Activated naive CD8-positive, alpha-beta T cell treated with anti-CD3 and anti-CD28 coated beads for 36 hours (primary cell): ENCODE results near the gene CDC14C. TPM values are rescaled to one million over a fixed set of nuclear protein-coding genes. Genes with fewer than 3 reads are reported as not detected.
"Not testable (repeated sequence)": the region's sequence is repeated elsewhere in the genome, so short reads cannot be mapped to it uniquely, and the experiment has no call there.

Experiments
- DNase-seq: peaks from one replicate; pipeline ENCODE4 v3.0.0; 2021
- H3K27ac Mint-ChIP-seq: one replicate; pipeline ENCODE4 v1.8.0; 2022; ENCODE audit warnings: mild to moderate bottlenecking, moderate library complexity, mixed read lengths
- H3K27me3 Mint-ChIP-seq: one replicate; pipeline ENCODE4 v1.8.0; 2022; ENCODE audit warnings: mild to moderate bottlenecking, mixed read lengths
- H3K36me3 Mint-ChIP-seq: one replicate; pipeline ENCODE4 v1.8.0; 2021; ENCODE audit warnings: mild to moderate bottlenecking, mixed read lengths
- H3K4me1 Mint-ChIP-seq: one replicate; pipeline ENCODE4 v1.8.0; 2021; ENCODE audit warnings: mixed read lengths
- H3K4me3 Mint-ChIP-seq: one replicate; pipeline ENCODE4 v1.8.0; 2022; ENCODE audit warnings: mild to moderate bottlenecking, moderate library complexity, mixed read lengths
- H3K9me3 Mint-ChIP-seq: one replicate; pipeline ENCODE4 v1.8.0; 2022; ENCODE audit warnings: mixed read lengths
- total RNA-seq, 2 experiments: library from RNA; stranded (reverse); gene quantifications; one replicate each; pipeline ENCODE4 v1.2.3, GENCODE V29; 2021

Gene CDC14C
- total RNA-seq = not detected

- Mint-ChIP-seq H3K9me3 (peaks cover 2% of the 10 kb centered on the region), H3K27me3 (no peaks in the 10 kb centered on the region), H3K4me1 (no peaks in the 10 kb centered on the region), H3K27ac (no peak within 1 kb of the TSS), H3K36me3 (no peaks in the 10 kb centered on the region), H3K4me3 (no peak within 1 kb of the TSS)
- no peak for DNase-seq
These were observed at the start of gene CDC14C for GRCh38 chr7:48924433-48924832. CDC14C (plus strand) TSS chr7:48924547; CDS start chr7:48924673, 126 bp downstream.

- no peaks in the 10 kb centered on the region for H3K9me3 Mint-ChIP-seq
- H3K27me3 Mint-ChIP-seq = peaks cover 3% of the 10 kb centered on the region
- H3K4me1 Mint-ChIP-seq = no peaks in the 10 kb centered on the region
- H3K36me3 Mint-ChIP-seq = no peaks in the 10 kb centered on the region
- DNase-seq = no peak
- H3K27ac Mint-ChIP-seq = no peak overlapping the region
- H3K4me3 Mint-ChIP-seq = no peak overlapping the region
These were observed 49.1 kb upstream of the CDC14C start for GRCh38 chr7:48875045-48875916.

GRCh38 chr7:48876087-48876486 lies 48.3 kb upstream of the CDC14C start:
- Mint-ChIP-seq H3K27me3 (peaks cover 3% of the 10 kb centered on the region), H3K9me3 (no peaks in the 10 kb centered on the region), H3K4me3 (no peak overlapping the region), H3K36me3 (no peaks in the 10 kb centered on the region), H3K4me1 (no peaks in the 10 kb centered on the region), H3K27ac (no peak overlapping the region)
- no peak for DNase-seq

- Mint-ChIP-seq H3K36me3 (no peaks in the 10 kb centered on the region), H3K27me3 (peaks cover 3% of the 10 kb centered on the region), H3K9me3 (peaks cover 4% of the 10 kb centered on the region), H3K27ac (no peak overlapping the region), H3K4me1 (no peaks in the 10 kb centered on the region), H3K4me3 (no peak overlapping the region)
- DNase-seq = no peak
These were observed 43.5 kb upstream of the CDC14C start for GRCh38 chr7:48880851-48881250.

GRCh38 chr7:48887500-48887899 lies 36.8 kb upstream of the CDC14C start:
- Mint-ChIP-seq H3K27me3 (peaks cover 3% of the 10 kb centered on the region), H3K9me3 (peaks cover 9% of the 10 kb centered on the region), H3K4me3 (no peak overlapping the region), H3K36me3 (no peaks in the 10 kb centered on the region), H3K4me1 (no peaks in the 10 kb centered on the region), H3K27ac (no peak overlapping the region)
- DNase-seq = no peak

GRCh38 chr7:48894574-48894973 lies 29.8 kb upstream of the CDC14C start:
- H3K36me3 Mint-ChIP-seq = no peaks in the 10 kb centered on the region
- no peaks in the 10 kb centered on the region for H3K27me3 Mint-ChIP-seq
- DNase-seq = no peak
- no peak overlapping the region for H3K27ac Mint-ChIP-seq
- peaks cover 8% of the 10 kb centered on the region for H3K9me3 Mint-ChIP-seq
- no peaks in the 10 kb centered on the region for H3K4me1 Mint-ChIP-seq
- H3K4me3 Mint-ChIP-seq = no peak overlapping the region

GRCh38 chr7:48899932-48900331 lies 24.4 kb upstream of the CDC14C start:
- Mint-ChIP-seq H3K4me3 (no peak overlapping the region), H3K27ac (no peak overlapping the region), H3K36me3 (no peaks in the 10 kb centered on the region), H3K9me3 (no peaks in the 10 kb centered on the region), H3K4me1 (no peaks in the 10 kb centered on the region), H3K27me3 (no peaks in the 10 kb centered on the region)
- no peak for DNase-seq

- H3K27me3 Mint-ChIP-seq = no peaks in the 10 kb centered on the region
- no peak for DNase-seq
- no peaks in the 10 kb centered on the region for H3K4me1 Mint-ChIP-seq
- no peaks in the 10 kb centered on the region for H3K36me3 Mint-ChIP-seq
- H3K9me3 Mint-ChIP-seq = peaks cover 2% of the 10 kb centered on the region
- no peak overlapping the region for H3K4me3 Mint-ChIP-seq
- no peak overlapping the region for H3K27ac Mint-ChIP-seq
These were observed 22.4 kb upstream of the CDC14C start for GRCh38 chr7:48901966-48902365.

GRCh38 chr7:48904975-48905374 lies 19.4 kb upstream of the CDC14C start:
- Mint-ChIP-seq H3K27ac (no peak overlapping the region), H3K4me1 (no peaks in the 10 kb centered on the region), H3K4me3 (no peak overlapping the region), H3K36me3 (peaks cover 2% of the 10 kb centered on the region), H3K27me3 (no peaks in the 10 kb centered on the region), H3K9me3 (peaks cover 3% of the 10 kb centered on the region)
- DNase-seq = no peak

- H3K9me3 Mint-ChIP-seq, H3K27ac Mint-ChIP-seq, DNase-seq, H3K4me1 Mint-ChIP-seq, H3K27me3 Mint-ChIP-seq, H3K4me3 Mint-ChIP-seq, H3K36me3 Mint-ChIP-seq: not testable (repeated sequence)
These were observed 18.7 kb upstream of the CDC14C start for GRCh38 chr7:48905686-48906085.

- H3K4me3 Mint-ChIP-seq = not testable (repeated sequence)
These were observed 14.5 kb upstream of the CDC14C start for GRCh38 chr7:48909887-48910286.

GRCh38 chr7:48931481-48931880 lies 7.1 kb downstream of the CDC14C start:
- Mint-ChIP-seq H3K4me3 (no peak overlapping the region), H3K4me1 (no peaks in the 10 kb centered on the region), H3K9me3 (no peaks in the 10 kb centered on the region), H3K36me3 (no peaks in the 10 kb centered on the region), H3K27me3 (peaks cover 3% of the 10 kb centered on the region), H3K27ac (no peak overlapping the region)
- no peak for DNase-seq

More at GRCh38 chr7:48909887-48910286, 14.5 kb upstream of the CDC14C start:
- H3K4me1 Mint-ChIP-seq, H3K27me3 Mint-ChIP-seq, H3K36me3 Mint-ChIP-seq, H3K27ac Mint-ChIP-seq, DNase-seq: not testable (repeated sequence)
- H3K9me3 Mint-ChIP-seq = peaks cover 13% of the 10 kb centered on the region

GRCh38 chr7:48932126-48932910 lies 8.0 kb downstream of the CDC14C start:
- Mint-ChIP-seq H3K4me1 (no peaks in the 10 kb centered on the region), H3K36me3 (no peaks in the 10 kb centered on the region), H3K27ac (no peak overlapping the region), H3K4me3 (no peak overlapping the region), H3K9me3 (no peaks in the 10 kb centered on the region), H3K27me3 (peaks cover 3% of the 10 kb centered on the region)
- DNase-seq = no peak

- no peaks in the 10 kb centered on the region for H3K36me3 Mint-ChIP-seq
- no peak overlapping the region for H3K27ac Mint-ChIP-seq
- peaks cover 3% of the 10 kb centered on the region for H3K27me3 Mint-ChIP-seq
- H3K4me3 Mint-ChIP-seq = no peak overlapping the region
- no peak for DNase-seq
- H3K4me1 Mint-ChIP-seq = no peaks in the 10 kb centered on the region
- no peaks in the 10 kb centered on the region for H3K9me3 Mint-ChIP-seq
These were observed 9.3 kb downstream of the CDC14C start for GRCh38 chr7:48933549-48934085.

GRCh38 chr7:48938539-48939295 lies 14.4 kb downstream of the CDC14C start:
- Mint-ChIP-seq H3K9me3 (no peaks in the 10 kb centered on the region), H3K4me3 (no peak overlapping the region), H3K36me3 (no peaks in the 10 kb centered on the region), H3K27ac (no peak overlapping the region), H3K27me3 (peaks cover 3% of the 10 kb centered on the region), H3K4me1 (no peaks in the 10 kb centered on the region)
- DNase-seq = no peak
